HG03354 (cell line): ENCODE results near the gene SLC44A1.

Experiments used
- ATAC-seq: cut with Tn5 transposase; IDR thresholded peaks from one replicate; pipeline ENCODE4 v1.9.1; 2021; ENCODE audit warnings: mild to moderate bottlenecking; ENCODE audit not compliant: unreplicated experiment, poor library complexity, severe bottlenecking

Gene SLC44A1

DNA sequence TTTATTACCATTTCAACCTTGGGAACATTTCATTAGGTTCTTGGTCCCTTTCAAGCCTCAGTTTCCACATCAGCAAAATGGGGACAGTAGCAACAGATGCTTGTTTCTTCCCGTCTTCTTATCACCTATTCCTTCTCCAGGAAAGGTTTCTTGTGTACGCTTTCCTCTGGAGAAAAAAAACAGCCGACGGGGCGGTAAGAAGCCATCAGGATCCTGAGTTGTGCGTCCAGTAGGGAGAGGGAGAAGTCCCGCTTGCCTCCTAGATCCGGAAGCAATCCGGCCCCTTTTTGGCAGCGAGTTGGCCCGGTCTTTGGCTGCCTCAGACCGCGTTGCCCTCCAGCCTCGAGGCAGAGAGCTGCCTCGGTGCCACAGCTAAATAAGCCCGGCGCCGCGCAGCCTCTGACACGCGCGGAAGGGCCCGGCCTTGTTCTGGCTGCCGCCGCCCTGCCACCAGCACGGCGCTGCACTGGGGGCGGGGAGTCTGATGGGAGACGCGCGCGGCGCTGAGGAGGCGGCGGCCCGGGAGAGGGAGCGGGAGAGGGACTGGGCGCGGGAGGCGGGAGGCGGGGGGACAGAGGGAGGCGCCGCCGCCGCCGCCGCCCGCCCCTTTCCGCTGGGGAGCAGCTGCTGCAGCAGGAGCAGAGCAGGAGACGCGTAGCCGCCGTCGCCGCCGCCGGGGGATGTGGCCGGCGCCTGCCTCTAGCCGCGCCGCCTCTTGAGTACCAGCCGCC, at the start of gene SLC44A1:
Gene SLC44A1 (plus strand): TSS at position 649 of the 731 bp plus-strand sequence. CDS start 218 bp downstream, outside the sequence.
- peak; percentile 86 for ATAC-seq

DNA sequence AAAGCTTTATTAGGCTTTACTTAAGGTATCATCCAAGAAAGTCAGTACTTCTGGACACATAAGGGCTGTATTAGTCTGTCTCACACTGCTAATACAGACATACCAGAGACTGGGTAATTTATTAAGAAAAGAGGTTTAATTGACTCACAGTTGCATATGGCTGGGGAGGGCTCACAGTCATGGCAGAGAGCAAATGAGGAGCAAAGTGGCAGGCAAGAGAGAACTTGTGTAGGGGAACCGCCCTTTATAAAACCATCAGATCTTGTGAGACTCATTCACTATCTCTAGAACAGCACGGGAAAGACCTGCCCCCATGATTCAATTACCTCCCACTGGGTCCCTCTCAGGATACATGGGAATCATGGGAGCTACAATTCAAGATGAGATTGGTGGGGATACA, 49.2 kb upstream of the SLC44A1 start:
- no peak for ATAC-seq

DNA sequence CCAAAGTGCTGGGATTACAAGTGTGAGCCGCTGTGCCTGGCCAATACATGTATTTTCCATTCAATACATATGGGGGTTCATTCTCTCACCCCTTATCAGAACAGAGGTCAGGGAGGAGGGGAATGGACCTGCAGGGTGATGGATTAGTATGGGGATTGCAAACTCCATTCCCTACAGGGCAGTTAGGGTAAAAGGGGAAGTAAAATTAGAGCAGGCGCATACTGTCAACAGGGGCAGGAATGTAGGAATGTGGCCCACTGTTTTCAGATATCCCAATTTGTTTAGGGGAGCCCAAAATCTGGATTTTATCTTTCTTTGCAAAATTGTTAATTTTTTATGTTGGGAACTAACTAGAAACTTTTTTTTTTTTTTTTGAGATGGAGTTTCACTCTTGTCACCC, 46.4 kb upstream of the SLC44A1 start:
- ATAC-seq, result no peak

- no peak for ATAC-seq
These were observed 45.6 kb upstream of the SLC44A1 start for GRCh38 chr9:105198865-105199264.

DNA sequence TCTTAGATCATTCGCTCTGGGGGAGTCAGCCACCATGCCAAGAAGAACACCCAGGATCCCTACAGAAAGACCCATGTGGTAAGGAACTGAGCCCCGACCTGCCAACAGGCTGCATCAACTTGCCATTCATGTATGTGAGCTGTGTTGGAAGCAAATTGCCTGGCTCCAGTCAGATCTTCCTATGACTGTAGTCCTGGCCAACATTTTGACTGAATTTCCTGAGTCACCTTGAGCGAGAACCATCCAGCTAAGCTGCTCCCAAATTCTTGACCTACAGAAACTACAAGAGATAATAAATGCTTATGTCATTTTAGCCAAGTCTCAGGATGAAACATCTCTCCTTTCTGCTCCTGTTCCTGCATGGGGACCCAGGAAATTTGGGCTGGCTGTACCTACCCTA, 40.0 kb upstream of the SLC44A1 start:
- no peak for ATAC-seq

GRCh38 chr9:105205787-105206495, 38.5 kb upstream of the SLC44A1 start:
- ATAC-seq, result no peak

DNA sequence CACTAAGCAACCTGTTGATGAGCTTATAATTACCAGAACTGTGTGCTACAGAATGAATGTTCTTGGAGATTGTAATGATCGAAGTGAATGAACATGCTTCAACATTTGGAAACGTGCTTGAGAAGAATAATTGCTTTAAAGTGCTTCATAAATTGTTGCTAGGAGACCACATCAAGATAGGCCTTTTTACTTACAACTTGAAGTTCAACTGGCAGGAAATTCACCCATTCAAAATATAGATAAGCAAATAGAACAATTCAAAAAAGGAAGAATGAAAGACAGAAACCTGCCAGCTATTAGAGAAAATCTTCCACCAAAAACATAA, 38.0 kb upstream of the SLC44A1 start:
- no peak for ATAC-seq

DNA sequence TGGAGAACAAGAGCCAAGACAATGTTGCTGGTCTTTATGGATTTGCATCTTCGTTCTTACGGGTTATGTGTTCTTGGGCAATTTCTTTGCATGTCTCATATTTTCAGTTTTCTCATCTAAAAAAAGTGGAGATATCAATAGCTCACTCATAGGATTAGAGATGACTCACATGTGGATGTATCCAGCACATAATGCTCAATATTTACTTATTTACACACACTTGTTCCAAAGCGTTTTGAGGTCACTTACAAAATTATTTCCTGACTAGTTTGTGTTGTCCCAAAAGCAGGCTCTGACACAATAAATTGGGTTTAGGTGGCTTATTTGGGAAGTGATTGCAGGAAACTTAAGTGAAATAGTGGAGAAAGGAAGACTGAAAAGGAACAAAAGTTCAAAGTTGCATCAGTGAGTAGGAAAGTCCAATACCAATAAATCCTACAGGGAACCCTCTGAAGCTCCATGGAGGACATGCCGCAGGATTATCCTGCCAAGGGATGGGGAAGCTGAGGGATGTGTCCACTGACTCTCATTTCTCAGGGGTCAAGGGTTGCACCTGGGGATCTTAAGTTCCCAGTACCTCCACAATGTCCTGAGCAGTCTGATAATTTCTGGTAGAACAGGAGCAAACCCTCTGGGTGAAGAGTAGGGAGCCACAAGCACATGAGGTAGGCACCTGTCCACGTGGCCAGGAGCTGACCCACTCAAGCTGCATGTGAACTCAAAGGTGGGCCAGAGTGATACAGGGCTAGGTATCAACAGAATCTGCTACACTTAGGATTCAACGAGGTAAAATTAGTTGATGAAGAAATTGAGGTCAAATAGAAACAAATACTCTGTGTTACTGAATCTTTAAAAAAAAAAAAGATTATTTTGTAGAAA, 37.4 kb upstream of the SLC44A1 start:
- no peak for ATAC-seq

- no peak for ATAC-seq
These were observed 27.8 kb upstream of the SLC44A1 start for GRCh38 chr9:105216440-105217178.

GRCh38 chr9:105218673-105219072, 25.8 kb upstream of the SLC44A1 start:
- ATAC-seq, result no peak

DNA sequence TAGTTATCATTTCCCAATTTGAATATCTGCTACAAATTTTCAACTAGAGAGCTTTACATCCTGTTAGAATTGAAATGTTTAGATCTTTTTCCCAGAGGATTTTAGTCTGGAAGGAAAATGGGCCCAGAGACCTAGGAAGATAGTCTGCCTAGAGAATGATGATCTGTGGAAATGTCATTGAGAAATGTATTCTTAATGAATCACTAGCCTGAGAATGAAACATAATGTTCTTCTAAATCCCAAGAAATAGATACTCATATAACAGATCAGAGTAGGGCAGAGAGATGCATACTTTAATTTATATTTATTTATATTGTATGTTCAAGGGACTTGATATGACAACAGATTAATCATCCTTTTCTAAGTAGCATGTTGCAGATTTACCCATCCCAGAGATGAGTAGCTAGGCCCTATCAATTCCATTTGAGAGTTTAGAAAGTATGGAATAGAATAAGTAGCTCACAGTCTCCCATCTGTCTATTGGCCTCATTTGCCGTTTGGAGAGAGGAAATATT, 25.1 kb upstream of the SLC44A1 start:
- ATAC-seq, result no peak

DNA sequence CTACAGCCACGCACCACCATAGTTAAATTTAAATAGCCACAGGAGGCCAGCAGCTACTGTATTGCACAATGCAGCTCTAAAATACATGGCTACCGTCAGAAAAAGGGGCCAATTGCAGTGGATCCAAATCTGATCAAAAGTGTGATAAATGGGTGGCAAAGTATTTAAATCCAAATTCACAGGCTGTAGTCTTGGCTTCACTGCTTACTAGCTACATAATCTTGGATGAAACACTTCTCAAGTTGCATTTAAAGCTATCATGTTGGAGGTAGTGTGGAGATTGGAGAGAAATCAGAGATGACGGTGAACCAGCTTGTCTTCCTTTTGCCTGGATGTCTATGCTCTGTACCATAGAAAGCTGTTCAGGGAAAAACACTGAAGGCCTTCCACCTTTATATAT, 24.0 kb upstream of the SLC44A1 start:
- no peak for ATAC-seq

GRCh38 chr9:105223544-105224140, 20.8 kb upstream of the SLC44A1 start:
- ATAC-seq, result no peak

GRCh38 chr9:105226055-105226454, 18.4 kb upstream of the SLC44A1 start:
- no peak for ATAC-seq

DNA sequence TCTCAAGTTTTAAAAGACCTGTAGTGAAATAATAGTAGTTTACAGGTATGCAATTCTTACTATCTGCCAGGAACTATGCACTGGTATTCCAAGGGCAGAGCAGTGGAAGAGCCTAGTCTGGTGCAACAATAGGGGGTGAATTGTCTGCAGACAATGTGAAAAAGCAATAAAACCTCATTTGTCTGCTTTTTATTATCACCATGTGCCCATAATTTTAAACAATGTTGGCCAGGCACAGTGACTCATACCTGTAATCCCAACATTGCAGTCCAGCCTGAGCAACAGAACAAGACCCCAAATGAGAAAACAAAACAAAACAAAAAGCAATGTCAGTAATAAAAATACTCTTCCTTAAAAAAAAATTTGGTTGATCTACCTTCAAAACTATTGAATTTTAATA, 12.2 kb upstream of the SLC44A1 start:
- no peak for ATAC-seq

DNA sequence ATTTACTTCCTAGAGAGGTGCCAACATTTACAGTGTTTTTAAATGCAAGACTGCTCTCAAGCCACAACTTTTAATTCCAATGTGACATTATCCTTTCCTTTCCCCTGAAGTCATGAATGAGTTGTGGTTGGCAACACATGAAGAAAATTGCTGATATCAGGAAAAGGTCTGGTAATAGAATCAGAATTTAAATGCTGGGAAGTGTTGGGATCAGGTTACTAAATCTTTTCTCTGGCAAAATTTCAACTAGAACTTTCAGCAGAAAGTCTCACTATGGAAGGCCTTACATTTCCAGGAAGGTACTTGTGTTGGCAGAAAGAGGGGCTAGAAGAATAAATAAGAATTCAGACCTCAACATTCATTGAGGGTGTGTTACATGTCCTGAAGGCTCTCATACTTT, 10.6 kb upstream of the SLC44A1 start:
- ATAC-seq, result no peak

DNA sequence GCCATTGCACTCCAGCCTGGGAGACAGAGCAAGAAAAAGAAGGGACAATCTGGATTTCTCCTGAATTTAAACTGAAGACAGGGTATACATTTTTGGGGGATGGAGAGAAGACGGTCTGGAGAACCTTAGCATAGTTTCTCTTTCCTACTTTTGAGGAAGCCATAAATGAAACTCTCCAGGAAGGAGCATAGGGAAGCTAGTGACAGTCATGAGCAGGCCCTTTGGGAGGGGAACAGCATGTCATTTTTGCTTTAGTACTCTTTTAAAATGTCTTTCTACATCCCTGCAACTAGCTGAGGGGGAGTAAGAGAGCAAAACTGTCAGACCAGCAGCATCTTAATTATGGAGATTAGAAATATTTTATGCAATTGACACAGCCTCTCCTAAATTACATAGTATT, 8.2 kb upstream of the SLC44A1 start:
- no peak for ATAC-seq

DNA sequence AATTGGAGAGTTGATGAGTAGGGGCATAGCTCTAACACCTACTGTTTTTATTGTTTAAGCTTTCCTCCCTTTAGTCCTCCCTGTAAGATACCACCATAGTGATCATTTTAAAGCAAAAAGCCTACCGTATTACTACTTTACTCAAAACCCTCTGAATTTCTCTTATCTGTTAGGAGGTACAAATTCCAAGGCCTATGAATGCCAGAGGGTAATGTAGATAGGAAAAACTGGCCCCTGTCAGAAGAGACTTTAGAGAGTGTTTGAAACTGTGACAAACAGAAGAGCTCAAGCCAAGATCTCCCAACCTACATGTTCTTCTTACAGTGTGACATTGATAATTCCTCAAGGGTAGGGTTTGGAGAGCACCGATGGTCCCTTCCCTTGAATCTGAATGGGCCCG, 7.2 kb upstream of the SLC44A1 start:
- no peak for ATAC-seq

- no peak for ATAC-seq
These were observed 6.1 kb upstream of the SLC44A1 start for GRCh38 chr9:105238302-105238701.
